H1 (cell line): ENCODE measurements around the gene CLMP. TPM values are rescaled to one million over a fixed set of nuclear protein-coding genes. Genes with fewer than 3 reads are reported as not detected.

Experiments
- CTCF ChIA-PET: fragments of 300-600 bp; sonication (Branson Sonifier 250); formaldehyde crosslinking; loops from one replicate; lab custom pipeline; 2021; ENCODE audit not compliant: partially characterized antibody; lab: Charles Lee
- POLR2A ChIA-PET: fragments of 300-600 bp; sonication (Branson Sonifier 250); formaldehyde crosslinking; loops from one replicate; lab custom pipeline; 2021; ENCODE audit warnings: inconsistent platforms; ENCODE audit not compliant: partially characterized antibody; lab: Charles Lee
- DNase-seq, 2 experiments: peaks; one replicate each; pipeline versions ENCODE4 v3.0.0 to v3.0.0-alpha.2; 2010 to 2022; ENCODE audit warnings: low spot score in 2 of 2, low read depth in 1 of 2, mixed read lengths in 1 of 2
- FAIRE-seq: peaks from 2 replicates; lab custom pipeline; 2011; peaks lifted over from hg19 to GRCh38; lab: Jason Lieb, UNC
- H2AFZ ChIP-seq: 2 replicates; pipeline ENCODE4 v1.8.1; 2012; ENCODE audit warnings: low read length, inconsistent platforms
- H2AK5ac ChIP-seq: 2 replicates; pipeline ENCODE4 v1.6.1; 2013; ENCODE audit warnings: low read depth, low read length
- H2BK120ac ChIP-seq: replicated peaks from 2 replicates; pipeline ENCODE3; 2013; ENCODE audit warnings: low read depth, low read length, inconsistent platforms
- H2BK12ac ChIP-seq: 2 replicates; pipeline ENCODE4 v1.6.1; 2013; ENCODE audit warnings: low read depth, low read length
- H2BK15ac ChIP-seq: 2 replicates; pipeline ENCODE4 v1.6.1; 2013; ENCODE audit warnings: low read length
- H2BK20ac ChIP-seq: 2 replicates; pipeline ENCODE4 v1.6.1; 2013; ENCODE audit warnings: low read length
- H2BK5ac ChIP-seq: 2 replicates; pipeline ENCODE4 v1.6.1; 2013; ENCODE audit warnings: low read depth, low read length
- H3K14ac ChIP-seq: 2 replicates; pipeline ENCODE4 v1.6.1; 2013; ENCODE audit warnings: inconsistent platforms; ENCODE audit not compliant: insufficient read length
- H3K18ac ChIP-seq: 2 replicates; pipeline ENCODE4 v1.6.1; 2013; ENCODE audit warnings: low read length; ENCODE audit errors: extremely low read depth
- H3K23ac ChIP-seq: 2 replicates; pipeline ENCODE4 v1.6.1; 2013; ENCODE audit warnings: inconsistent platforms; ENCODE audit not compliant: insufficient read length
- H3K23me2 ChIP-seq: 2 replicates; pipeline ENCODE4 v1.6.1; 2013; ENCODE audit warnings: low read depth, low read length
- H3K27ac ChIP-seq: 2 replicates; pipeline ENCODE4 v1.6.1; 2011; ENCODE audit warnings: low read depth, low read length, inconsistent platforms
- H3K27me3 ChIP-seq, 4 experiments: replicated peaks in 1 of 4; 1 replicate in 1 of 4; 2 replicates in 3 of 4; pipeline versions ENCODE4 v1.6.1 to v1.8.1; 2011 to 2013; ENCODE audit warnings: low read length in 3 of 4, mild to moderate bottlenecking in 3 of 4, inconsistent platforms in 2 of 4, mixed read lengths in 2 of 4, moderate library complexity in 1 of 4; ENCODE audit not compliant: control insufficient read depth in 3 of 4, insufficient read depth in 3 of 4; ENCODE audit errors: extremely low read depth in 1 of 4
- H3K36me3 ChIP-seq, 4 experiments: 2 replicates each; pipeline versions ENCODE4 v1.6.1 to v1.8.1; 2011 to 2013; ENCODE audit warnings: mild to moderate bottlenecking in 4 of 4, low read length in 3 of 4, moderate library complexity in 2 of 4, control low read depth in 1 of 4, inconsistent platforms in 1 of 4; ENCODE audit not compliant: insufficient read depth in 4 of 4, control insufficient read depth in 2 of 4
- H3K4ac ChIP-seq: replicated peaks from 2 replicates; pipeline ENCODE3; 2013; ENCODE audit warnings: low read length, low read depth, mixed read lengths, inconsistent platforms; ENCODE audit not compliant: insufficient read length
- H3K4me1 ChIP-seq, 4 experiments: replicated peaks in 1 of 4; 1 replicate in 1 of 4; 2 replicates in 3 of 4; pipeline versions ENCODE4 v1.6.1 to v1.8.1; 2011 to 2013; ENCODE audit warnings: low read length in 3 of 4, inconsistent platforms in 2 of 4, mixed read lengths in 1 of 4; ENCODE audit not compliant: insufficient read depth in 4 of 4, control insufficient read depth in 3 of 4
- H3K4me2 ChIP-seq, 2 experiments: 2 replicates each; pipeline versions ENCODE4 v1.6.1 to v1.8.1; 2011 to 2013; ENCODE audit warnings: low read depth in 2 of 2, low read length in 2 of 2, control low read depth in 1 of 2, inconsistent platforms in 1 of 2, mild to moderate bottlenecking in 1 of 2; ENCODE audit not compliant: insufficient read depth in 1 of 2
- H3K4me3 ChIP-seq, 4 experiments: fragments of 200-600, 300-600 bp in 1 of 4; sonication (generic), shearing (Covaris generic), sonication (Bioruptor Twin) in 1 of 4; 2 replicates each; pipeline versions ENCODE4 v1.5.1 to v1.8.1; 2011 to 2016; ENCODE audit warnings: low read length in 4 of 4, low read depth in 3 of 4, control low read depth in 2 of 4, inconsistent platforms in 2 of 4, mild to moderate bottlenecking in 2 of 4, mixed read lengths in 1 of 4, moderate library complexity in 1 of 4; ENCODE audit not compliant: insufficient read depth in 2 of 4; ENCODE audit errors: extremely low read depth in 1 of 4
- H3K56ac ChIP-seq: replicated peaks from 2 replicates; pipeline ENCODE3; 2013; ENCODE audit warnings: low read depth, mild to moderate bottlenecking, mixed read lengths, low read length, inconsistent platforms; ENCODE audit not compliant: insufficient read length
- H3K79me1 ChIP-seq: 2 replicates; pipeline ENCODE4 v1.6.1; 2013; ENCODE audit warnings: low read depth, low read length, control low read depth
- H3K79me2 ChIP-seq, 2 experiments: 2 replicates each; pipeline versions ENCODE4 v1.6.1 to v1.8.1; 2012 to 2013; ENCODE audit warnings: low read length in 2 of 2, mild to moderate bottlenecking in 2 of 2, inconsistent platforms in 1 of 2; ENCODE audit not compliant: insufficient read depth in 2 of 2, control insufficient read depth in 1 of 2
- H3K9ac ChIP-seq, 4 experiments: replicated peaks in 1 of 4; 1 replicate in 1 of 4; 2 replicates in 3 of 4; pipeline versions ENCODE4 v1.6.1 to v1.8.1; 2011 to 2013; ENCODE audit warnings: low read depth in 3 of 4, low read length in 3 of 4, control low read depth in 2 of 4, mild to moderate bottlenecking in 2 of 4, moderate library complexity in 2 of 4, inconsistent platforms in 1 of 4; ENCODE audit errors: extremely low read depth in 1 of 4
- H3K9me3 ChIP-seq, 2 experiments: 2 replicates each; pipeline versions ENCODE4 v1.6.1 to v1.8.1; 2012 to 2013; ENCODE audit warnings: mild to moderate bottlenecking in 2 of 2, moderate library complexity in 2 of 2, control low read depth in 1 of 2, inconsistent platforms in 1 of 2, low read depth in 1 of 2, low read length in 1 of 2, mixed read lengths in 1 of 2; ENCODE audit not compliant: insufficient read depth in 2 of 2
- H4K20me1 ChIP-seq, 2 experiments: replicated peaks in 1 of 2; 2 replicates each; pipeline versions ENCODE3 to v1.8.1; 2011 to 2013; ENCODE audit warnings: inconsistent platforms in 2 of 2, low read length in 2 of 2, mild to moderate bottlenecking in 1 of 2; ENCODE audit not compliant: insufficient read depth in 2 of 2, control insufficient read depth in 1 of 2
- H4K5ac ChIP-seq: 2 replicates; pipeline ENCODE4 v1.6.1; 2013; ENCODE audit warnings: low read length, low read depth, mixed read lengths, inconsistent platforms; ENCODE audit not compliant: insufficient read length
- H4K8ac ChIP-seq: 2 replicates; pipeline ENCODE4 v1.8.0; 2013; ENCODE audit warnings: mild to moderate bottlenecking, moderate library complexity, low read length, inconsistent platforms; ENCODE audit not compliant: insufficient read depth; ENCODE audit errors: extremely low read depth
- H4K91ac ChIP-seq: replicated peaks from 2 replicates; pipeline ENCODE3; 2013; ENCODE audit warnings: low read length, mixed read lengths, inconsistent platforms; ENCODE audit not compliant: insufficient read length
- CBX5 ChIP-seq: fragments of 300-800, 300-1000 bp; sonication (generic); IDR thresholded peaks from 2 replicates; pipeline ENCODE4 v1.7.1; 2016; ENCODE audit warnings: antibody characterized with exemption, low read length, low read depth
- CBX8 ChIP-seq: fragments of 300-800, 300-1000 bp; sonication (generic); IDR thresholded peaks from 2 replicates; pipeline ENCODE4 v1.7.1; 2016; ENCODE audit warnings: low read depth, low read length, borderline replicate concordance
- FOSL1 ChIP-seq: IDR thresholded peaks from 2 replicates; pipeline ENCODE4 v1.6.1; 2011; ENCODE audit warnings: mild to moderate bottlenecking, low read depth, low read length, moderate library complexity; ENCODE audit not compliant: insufficient read depth
- MAFK ChIP-seq: IDR thresholded peaks from 2 replicates; pipeline ENCODE4 v1.6.1; 2012; ENCODE audit warnings: low read depth, mild to moderate bottlenecking, improper control_type of control experiment, low read length
- POU5F1 ChIP-seq: IDR thresholded peaks from 2 replicates; pipeline ENCODE4 v1.6.1; 2011; ENCODE audit warnings: low read depth, mild to moderate bottlenecking, low read length, moderate library complexity
- RBBP5 ChIP-seq: IDR thresholded peaks from 2 replicates; pipeline ENCODE4 v1.7.1; 2012; ENCODE audit warnings: low read depth, mild to moderate bottlenecking, inconsistent platforms, low read length, moderate library complexity, borderline replicate concordance
- RXRA ChIP-seq: IDR thresholded peaks from 2 replicates; pipeline ENCODE4 v1.6.1; 2011; ENCODE audit warnings: low read depth, mild to moderate bottlenecking, low read length, moderate library complexity; ENCODE audit not compliant: insufficient read depth
- YY1 ChIP-seq: IDR thresholded peaks from 2 replicates; pipeline ENCODE4 v1.6.1; 2011; ENCODE audit warnings: low read depth, mild to moderate bottlenecking, low read length
- ZNF274 ChIP-seq: IDR thresholded peaks from 2 replicates; pipeline ENCODE4 v1.7.0; 2012; ENCODE audit warnings: low read length, borderline replicate concordance; ENCODE audit errors: extremely low read depth
- WGBS, 2 experiments: shearing (Covaris generic) in 1 of 2; methylation state at CpG; one replicate each; pipeline versions ENCODE4 v1.1.6 to v1.1.7; 2013 to 2015; ENCODE audit warnings: low lambda C conversion rate in 2 of 2, mixed read lengths in 2 of 2, inconsistent platforms in 1 of 2, low coverage in 1 of 2, missing lambda C conversion rate in 1 of 2; ENCODE audit not compliant: insufficient replicate concordance in 2 of 2, insufficient coverage in 1 of 2, insufficient read length in 1 of 2; ENCODE audit errors: extremely low coverage in 1 of 2, missing lambda C conversion rate in 1 of 2; 5-methylcytosine and 5-hydroxymethylcytosine counted together
- polyA plus RNA-seq, 7 experiments: library from polyadenylated mRNA; depleted of rRNA in 3 of 7; stranded (reverse) in 5 of 7; unstranded in 2 of 7; fragments of >200 nt in 5 of 7; fragments of 200-250 nt in 2 of 7; gene quantifications; 1 replicate in 5 of 7; 2 replicates in 1 of 7; 4 replicates in 1 of 7; pipeline versions ENCODE4 v1.2.1 to v1.2.3, GENCODE V29; 2011 to 2013; ENCODE audit warnings: missing spikeins in 2 of 7, mixed read lengths in 2 of 7
- total RNA-seq: library from RNA; stranded (reverse); fragmentation: NEBNext Ultra II Directional; extraction: Animal tissue kit (Norgen Biotek cat#: 25700); gene quantifications from 2 replicates; pipeline ENCODE4 v1.2.1, GENCODE V29; 2021
- TF ChIP-seq, protein P1 (sequence below), 3 experiments: IDR thresholded peaks; 1 replicate in 2 of 3; 2 replicates in 1 of 3; pipeline versions ENCODE4 v1.5.1 to v1.6.1; 2011; ENCODE audit warnings: low read length in 3 of 3, mild to moderate bottlenecking in 3 of 3, inconsistent platforms in 2 of 3, low read depth in 1 of 3, moderate library complexity in 1 of 3; ENCODE audit not compliant: insufficient read depth in 1 of 3; ENCODE audit errors: control extremely low read depth in 1 of 3

CLMP gene
- total and polyA plus RNA-seq, 2 of the 8 experiments (the other 6 are each of a cell fraction or from before 2014, with no cell fraction given) = 9.9 to 24.1 TPM

- Histone ChIP-seq H2AFZ (no peak overlapping the region), H3K79me2 (no peaks in the 10 kb centered on the region), H3K14ac (no peak overlapping the region), H3K23ac (no peak overlapping the region), H3K9ac (no peak overlapping the region; a peak in 1 of 7 replicates), H3K27me3 (no peaks in the 10 kb centered on the region), H3K4ac (no peak overlapping the region), H3K4me2 (no peak overlapping the region), H3K23me2 (no peaks in the 10 kb centered on the region; the same call in 1 of the 2 replicates), H2AK5ac (no peak overlapping the region), H3K79me1 (no peaks in the 10 kb centered on the region), H4K91ac (no peak overlapping the region), H2BK120ac (no peak overlapping the region), H3K36me3 (no peaks in the 10 kb centered on the region), H3K4me1 (peaks cover 0 to 5% (median under 1%) of the 10 kb centered on the region in 4 experiments; a peak in 1 of 7 replicates), H4K8ac (no peak overlapping the region), H4K5ac (no peak overlapping the region), H3K4me3 (no peak overlapping the region), H2BK5ac (no peak overlapping the region), H4K20me1 (no peaks in the 10 kb centered on the region), H3K27ac (no peak overlapping the region), H2BK20ac (no peak overlapping the region), H2BK15ac (no peak overlapping the region), H3K56ac (no peak overlapping the region), H3K9me3 (no peaks in the 10 kb centered on the region), H3K18ac (no peak overlapping the region), H2BK12ac (no peak overlapping the region)
- POLR2A ChIA-PET = no interaction called here
- DNase-seq (no peak), FAIRE-seq (no peak)
- CTCF ChIA-PET = interaction anchor here (0.6 to 9.8 kb wide), 9 partner anchors 12 to 179 kb away, joined by 3 to 92 read pairs (median 5); no protein-coding TSS in a partner anchor
- WGBS, 2 experiments = 89% methylated on average over 6 of the region's 6 CpGs; no CpG with 5 or more reads in 1 of the 2 experiments
- TF ChIP-seq CBX8 (no peak), FOSL1 (no peak), ZNF274 (no peak), CBX5 (no peak), RBBP5 (no peak), RXRA (no peak), MAFK (no peak), POU5F1 (no peak), YY1 (no peak)
- TF ChIP-seq, protein P1, sequence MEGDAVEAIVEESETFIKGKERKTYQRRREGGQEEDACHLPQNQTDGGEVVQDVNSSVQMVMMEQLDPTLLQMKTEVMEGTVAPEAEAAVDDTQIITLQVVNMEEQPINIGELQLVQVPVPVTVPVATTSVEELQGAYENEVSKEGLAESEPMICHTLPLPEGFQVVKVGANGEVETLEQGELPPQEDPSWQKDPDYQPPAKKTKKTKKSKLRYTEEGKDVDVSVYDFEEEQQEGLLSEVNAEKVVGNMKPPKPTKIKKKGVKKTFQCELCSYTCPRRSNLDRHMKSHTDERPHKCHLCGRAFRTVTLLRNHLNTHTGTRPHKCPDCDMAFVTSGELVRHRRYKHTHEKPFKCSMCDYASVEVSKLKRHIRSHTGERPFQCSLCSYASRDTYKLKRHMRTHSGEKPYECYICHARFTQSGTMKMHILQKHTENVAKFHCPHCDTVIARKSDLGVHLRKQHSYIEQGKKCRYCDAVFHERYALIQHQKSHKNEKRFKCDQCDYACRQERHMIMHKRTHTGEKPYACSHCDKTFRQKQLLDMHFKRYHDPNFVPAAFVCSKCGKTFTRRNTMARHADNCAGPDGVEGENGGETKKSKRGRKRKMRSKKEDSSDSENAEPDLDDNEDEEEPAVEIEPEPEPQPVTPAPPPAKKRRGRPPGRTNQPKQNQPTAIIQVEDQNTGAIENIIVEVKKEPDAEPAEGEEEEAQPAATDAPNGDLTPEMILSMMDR (IDR thresholded peaks at IDR 0.05; ENCODE audit: control extremely low read depth in 1 of 3, insufficient read depth in 1 of 3, low read depth in 1 of 3, low read length in 3 of 3) = no peak
Observed at GRCh38 chr11:123233280-123233974, 38.4 kb upstream of the CLMP start.
